ENCODE measurements around the gene PARD3B.

DNA sequence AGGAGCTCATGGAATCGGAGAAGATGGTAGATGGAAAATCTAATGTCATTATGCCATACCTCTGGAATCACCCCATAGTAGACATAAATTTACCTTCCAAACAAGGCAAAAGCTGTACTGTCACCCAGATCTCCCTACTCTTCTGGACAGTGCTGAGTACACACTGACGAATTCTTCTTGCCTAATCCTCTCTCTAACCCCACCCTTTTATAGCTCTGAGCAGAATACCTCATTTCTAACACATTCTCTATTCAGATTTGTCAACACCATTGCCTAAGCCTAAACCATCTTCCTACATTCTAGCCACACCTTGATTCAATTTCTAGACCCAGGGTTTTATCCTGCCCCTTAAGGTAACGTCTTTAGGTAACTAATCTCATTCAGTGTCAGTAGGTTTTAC is 816.0 kb downstream of the PARD3B start:
- TF ChIP-seq, protein P1, sequence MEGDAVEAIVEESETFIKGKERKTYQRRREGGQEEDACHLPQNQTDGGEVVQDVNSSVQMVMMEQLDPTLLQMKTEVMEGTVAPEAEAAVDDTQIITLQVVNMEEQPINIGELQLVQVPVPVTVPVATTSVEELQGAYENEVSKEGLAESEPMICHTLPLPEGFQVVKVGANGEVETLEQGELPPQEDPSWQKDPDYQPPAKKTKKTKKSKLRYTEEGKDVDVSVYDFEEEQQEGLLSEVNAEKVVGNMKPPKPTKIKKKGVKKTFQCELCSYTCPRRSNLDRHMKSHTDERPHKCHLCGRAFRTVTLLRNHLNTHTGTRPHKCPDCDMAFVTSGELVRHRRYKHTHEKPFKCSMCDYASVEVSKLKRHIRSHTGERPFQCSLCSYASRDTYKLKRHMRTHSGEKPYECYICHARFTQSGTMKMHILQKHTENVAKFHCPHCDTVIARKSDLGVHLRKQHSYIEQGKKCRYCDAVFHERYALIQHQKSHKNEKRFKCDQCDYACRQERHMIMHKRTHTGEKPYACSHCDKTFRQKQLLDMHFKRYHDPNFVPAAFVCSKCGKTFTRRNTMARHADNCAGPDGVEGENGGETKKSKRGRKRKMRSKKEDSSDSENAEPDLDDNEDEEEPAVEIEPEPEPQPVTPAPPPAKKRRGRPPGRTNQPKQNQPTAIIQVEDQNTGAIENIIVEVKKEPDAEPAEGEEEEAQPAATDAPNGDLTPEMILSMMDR (conservative IDR thresholded peaks at IDR 0.05 in 1 of 2, IDR thresholded peaks at IDR 0.05 in 1 of 2; ENCODE audit: low read depth in 1 of 2, low read length in 2 of 2), result no peak
- TF ChIP-seq EZH2 (IDR thresholded peaks at IDR 0.05; ENCODE audit: low read length, missing control alignments), result no peak

Measured in fibroblast of lung (primary cell).